Thyroid gland (tissue), 4 donors: ENCODE data around the gene HDAC7.

Experiments
- CTCF ChIP-seq, 6 experiments: fragments of 200-600 bp in 3 of 6; fragments of 450-650 bp in 3 of 6; sonication (generic) in 3 of 6; IDR thresholded peaks; one replicate each; pipeline ENCODE4 v1.5.1; 2016 to 2019; ENCODE audit warnings: antibody characterized with exemption in 6 of 6, mild to moderate bottlenecking in 2 of 6, inconsistent platforms in 1 of 6, moderate library complexity in 1 of 6
- POLR2A ChIP-seq, 2 donors: fragments of 450-650 bp; IDR thresholded peaks; one replicate each; pipeline ENCODE4 v1.6.1; 2017; ENCODE audit warnings: antibody characterized with exemption in 2 of 2, mild to moderate bottlenecking in 2 of 2, moderate library complexity in 1 of 2

GRCh38 chr12:47833591-47834012 is 13.9 kb upstream of the HDAC7 start:
- TF ChIP-seq CTCF (IDR thresholded peaks at IDR 0.05) (no peak), POLR2A (IDR thresholded peaks at IDR 0.05) (no peak)
